Measurements from ENCODE around the gene SLC26A11. TPM values are rescaled to one million over a fixed set of nuclear protein-coding genes. Genes with fewer than 3 reads are reported as not detected.

The SLC26A11 gene
- polyA plus RNA-seq, 2 of the 4 experiments (the other 2 are of a cell fraction): 8.3 to 13.7 TPM

DNA sequence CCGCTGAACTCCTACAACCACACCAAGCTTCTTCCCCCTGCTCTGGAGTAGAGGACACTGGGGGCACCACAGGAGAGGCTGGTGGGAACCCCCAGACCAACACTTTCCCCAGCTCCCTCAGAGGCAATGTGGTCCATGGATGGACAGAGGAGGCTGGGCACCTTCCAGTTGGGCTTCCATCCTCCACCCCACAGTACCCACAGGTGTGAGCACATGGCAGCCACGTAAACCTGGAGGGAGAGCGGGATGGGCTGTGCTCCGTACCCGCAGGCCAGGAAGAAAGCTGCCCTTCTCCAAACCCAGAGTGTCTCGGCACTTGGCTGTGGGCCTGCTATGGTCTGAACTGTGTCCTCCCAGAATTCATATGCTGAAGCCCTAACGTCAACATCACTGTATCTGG, 1.8 kb upstream of the SLC26A11 start:
- no peak for FAIRE-seq
- POLR2A ChIA-PET: interaction anchor here (0.6 kb wide), 1 partner anchor 117 kb away, joined by 6 read pairs; the partner anchor contains the start of gene GAA
- WGBS (ENCODE audit: missing lambda C conversion rate): 95% methylated on average over 7 of the region's 7 CpGs

DNA sequence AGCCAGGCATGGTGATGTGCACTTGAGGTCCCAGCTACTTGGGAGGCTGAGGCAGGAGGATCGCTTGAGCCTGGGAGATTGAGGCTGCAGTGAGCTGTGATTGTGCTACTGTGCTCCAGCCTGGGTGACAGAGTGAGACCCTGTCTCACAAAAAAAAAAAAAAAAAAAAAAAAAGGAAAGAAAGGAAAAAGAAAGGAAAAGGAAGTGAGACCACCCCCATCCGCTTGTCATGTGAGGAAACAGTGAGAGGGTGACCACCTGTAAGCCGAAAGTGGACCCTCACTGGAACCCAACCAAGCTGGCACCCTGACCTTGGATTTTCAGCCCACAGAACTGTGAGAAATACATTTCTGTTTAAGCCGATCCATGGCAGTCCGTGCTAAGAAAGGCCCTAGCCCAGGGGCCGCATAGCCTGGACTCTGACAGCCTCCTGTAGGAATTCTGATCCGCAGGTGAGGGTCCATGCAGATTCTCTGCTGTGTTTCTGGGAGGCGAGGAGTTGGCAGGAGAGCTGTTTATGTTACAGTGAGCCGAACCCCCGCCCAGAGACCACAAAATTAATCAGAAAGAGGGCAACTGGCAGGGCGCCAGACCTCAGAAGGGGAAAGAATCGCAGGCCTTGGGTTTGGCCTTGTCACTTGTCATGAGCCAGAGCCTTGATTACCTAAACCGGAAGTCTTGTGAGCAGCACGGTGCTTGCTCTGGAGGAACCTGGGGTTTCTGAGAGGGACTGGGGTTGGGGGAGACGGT, 1.0 kb upstream of the SLC26A11 start:
- ATAC-seq: peak in 1 of 2 experiments; percentile 29; a peak in 4 of 6 replicates
- ChIA-PET POLR2A (interaction anchor here (0.6 kb wide), 1 partner anchor 118 kb away, joined by 6 read pairs; the partner anchor contains the start of gene GAA), CTCF (interaction anchor here (1.0 to 2.0 kb wide), 4 partner anchors 10 to 35 kb away, joined by 3 to 7 read pairs (median 6); no protein-coding TSS in a partner anchor)
- WGBS (ENCODE audit: missing lambda C conversion rate): 49% methylated on average over 14 of the region's 15 CpGs
- Histone ChIP-seq H3K4me3 (peak overlapping the region; percentile 77), H3K27ac (peak overlapping the region; percentile 86 to 97), H3K4me1 (peaks cover 11% of the 10 kb centered on the region), H3K4me2 (peak overlapping the region; percentile 91), H3K9me3 (no peaks in the 10 kb centered on the region)
- DNase-seq (ENCODE audit: low read depth in 1 of 2, low spot score in 1 of 2): peak; percentile 40 to 44
- no peak for FAIRE-seq
- TF ChIP-seq RAD21 (conservative IDR thresholded peaks at IDR 0.05 in 1 of 2, IDR thresholded peaks at IDR 0.05 in 1 of 2) (no peak), HDAC2 (IDR thresholded peaks at IDR 0.05) (no peak), MAZ (IDR thresholded peaks at IDR 0.05; ENCODE audit: borderline replicate concordance, low read depth, low read length) (no peak)

More for the DNA sequence above, 1.8 kb upstream of the SLC26A11 start:
- no peak for DNase-seq (ENCODE audit: low read depth in 1 of 2, low spot score in 1 of 2)
- no peak overlapping the region for H3K27ac ChIP-seq
- H3K4me3 ChIP-seq: no peak overlapping the region
- no peak for ATAC-seq
- peaks cover 11% of the 10 kb centered on the region for H3K4me1 ChIP-seq
- H3K9me3 ChIP-seq: no peaks in the 10 kb centered on the region
- no peak overlapping the region for H3K4me2 ChIP-seq
- CTCF ChIA-PET: interaction anchor here (1.0 to 2.0 kb wide), 6 partner anchors 11 to 117 kb away, joined by 3 to 7 read pairs (median 6); partner anchors contain the start of gene GAA
- no peak for TF ChIP-seq BHLHE40 (IDR thresholded peaks at IDR 0.05; ENCODE audit: low read depth, low read length)
- no peak for TF ChIP-seq GATA3 (IDR thresholded peaks at IDR 0.05; ENCODE audit: borderline replicate concordance)
- no peak for TF ChIP-seq KDM1A (IDR thresholded peaks at IDR 0.05; ENCODE audit: low read depth)
- TF ChIP-seq CHD2 (IDR thresholded peaks at IDR 0.05; ENCODE audit: low read length, partially characterized antibody): no peak
- no peak for TF ChIP-seq FOSB (CRISPR knock-in tag; IDR thresholded peaks at IDR 0.05)
- no peak for TF ChIP-seq RCOR1 (IDR thresholded peaks at IDR 0.05; ENCODE audit: low read depth, low read length)
- TF ChIP-seq EP300 (IDR thresholded peaks at IDR 0.05): no peak
- no peak for TF ChIP-seq NR3C1 (IDR thresholded peaks at IDR 0.05)
- no peak for TF ChIP-seq FOSL2 (IDR thresholded peaks at IDR 0.05)
- no peak for TF ChIP-seq FOSL2 (CRISPR knock-in tag; IDR thresholded peaks at IDR 0.05)
- TF ChIP-seq NFE2L2 (conservative IDR thresholded peaks at IDR 0.05; ENCODE audit: low read length): no peak
- TF ChIP-seq ZFP36 (IDR thresholded peaks at IDR 0.05; ENCODE audit: borderline replicate concordance, partially characterized antibody): no peak
- no peak for TF ChIP-seq ZNF302 (CRISPR knock-in tag; IDR thresholded peaks at IDR 0.05)
- TF ChIP-seq MAFK (IDR thresholded peaks at IDR 0.05; ENCODE audit: partially characterized antibody): no peak
- TF ChIP-seq, protein P1, sequence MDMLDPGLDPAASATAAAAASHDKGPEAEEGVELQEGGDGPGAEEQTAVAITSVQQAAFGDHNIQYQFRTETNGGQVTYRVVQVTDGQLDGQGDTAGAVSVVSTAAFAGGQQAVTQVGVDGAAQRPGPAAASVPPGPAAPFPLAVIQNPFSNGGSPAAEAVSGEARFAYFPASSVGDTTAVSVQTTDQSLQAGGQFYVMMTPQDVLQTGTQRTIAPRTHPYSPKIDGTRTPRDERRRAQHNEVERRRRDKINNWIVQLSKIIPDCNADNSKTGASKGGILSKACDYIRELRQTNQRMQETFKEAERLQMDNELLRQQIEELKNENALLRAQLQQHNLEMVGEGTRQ (IDR thresholded peaks at IDR 0.05): no peak
- no peak for TF ChIP-seq FOXS1 (CRISPR knock-in tag; IDR thresholded peaks at IDR 0.05)

DNA sequence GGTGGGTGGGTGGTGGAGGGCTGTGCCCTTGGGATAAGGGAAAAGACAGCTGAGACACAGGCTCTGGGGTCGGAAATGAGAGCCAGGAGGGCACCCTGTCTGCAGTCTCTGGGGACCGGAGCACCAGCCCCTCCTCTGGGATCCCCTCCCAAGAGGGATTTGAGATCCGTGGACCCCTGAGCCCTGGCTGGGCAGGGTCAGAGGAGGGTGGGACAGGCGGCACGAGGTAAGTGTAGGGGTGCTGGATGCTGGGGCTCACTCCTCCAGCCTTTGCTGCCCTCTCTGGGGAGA, 519 bp upstream of the SLC26A11 start:
- WGBS (ENCODE audit: missing lambda C conversion rate): 2% methylated on average over 5 of the region's 5 CpGs
- ATAC-seq (peak in 1 of 2 experiments; percentile 14; a peak in 3 of 6 replicates), FAIRE-seq (no peak), DNase-seq (ENCODE audit: low read depth in 1 of 2, low spot score in 1 of 2) (no peak)
- Histone ChIP-seq H3K9me3 (no peaks in the 10 kb centered on the region), H3K4me2 (peak overlapping the region; percentile 91), H3K4me1 (peaks cover 11% of the 10 kb centered on the region), H3K4me3 (peak overlapping the region; percentile 77), H3K27ac (peak overlapping the region; percentile 86 to 97)
- TF ChIP-seq BHLHE40 (IDR thresholded peaks at IDR 0.05; ENCODE audit: low read depth, low read length) (no peak), TP53 (CRISPR knock-in tag; IDR thresholded peaks at IDR 0.05) (no peak), FOSB (CRISPR knock-in tag; IDR thresholded peaks at IDR 0.05) (no peak), FOSL2 (IDR thresholded peaks at IDR 0.05) (no peak), FOSL2 (CRISPR knock-in tag; IDR thresholded peaks at IDR 0.05) (no peak), EHF (CRISPR knock-in tag; IDR thresholded peaks at IDR 0.05) (no peak), ESRRA (IDR thresholded peaks at IDR 0.05; ENCODE audit: borderline replicate concordance, low read length) (no peak)
- TF ChIP-seq, protein P2, sequence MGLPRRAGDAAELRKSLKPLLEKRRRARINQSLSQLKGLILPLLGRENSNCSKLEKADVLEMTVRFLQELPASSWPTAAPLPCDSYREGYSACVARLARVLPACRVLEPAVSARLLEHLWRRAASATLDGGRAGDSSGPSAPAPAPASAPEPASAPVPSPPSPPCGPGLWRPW (IDR thresholded peaks at IDR 0.05): no peak
- TF ChIP-seq, protein P3, sequence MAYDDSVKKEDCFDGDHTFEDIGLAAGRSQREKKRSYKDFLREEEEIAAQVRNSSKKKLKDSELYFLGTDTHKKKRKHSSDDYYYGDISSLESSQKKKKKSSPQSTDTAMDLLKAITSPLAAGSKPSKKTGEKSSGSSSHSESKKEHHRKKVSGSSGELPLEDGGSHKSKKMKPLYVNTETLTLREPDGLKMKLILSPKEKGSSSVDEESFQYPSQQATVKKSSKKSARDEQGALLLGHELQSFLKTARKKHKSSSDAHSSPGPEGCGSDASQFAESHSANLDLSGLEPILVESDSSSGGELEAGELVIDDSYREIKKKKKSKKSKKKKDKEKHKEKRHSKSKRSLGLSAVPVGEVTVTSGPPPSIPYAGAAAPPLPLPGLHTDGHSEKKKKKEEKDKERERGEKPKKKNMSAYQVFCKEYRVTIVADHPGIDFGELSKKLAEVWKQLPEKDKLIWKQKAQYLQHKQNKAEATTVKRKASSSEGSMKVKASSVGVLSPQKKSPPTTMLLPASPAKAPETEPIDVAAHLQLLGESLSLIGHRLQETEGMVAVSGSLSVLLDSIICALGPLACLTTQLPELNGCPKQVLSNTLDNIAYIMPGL (CRISPR knock-in tag; IDR thresholded peaks at IDR 0.05; ENCODE audit: borderline replicate concordance): no peak
- ChIA-PET POLR2A (interaction anchor here (0.8 to 1.0 kb wide), 2 partner anchors 72 to 74 kb away, joined by 3 read pairs; no protein-coding TSS in a partner anchor), CTCF (interaction anchor here (2.0 kb wide), 2 partner anchors 9 to 18 kb away, joined by 5 to 6 read pairs; no protein-coding TSS in a partner anchor)

Data from A549 (cell line).